Astrocyte of the spinal cord (primary cell): ENCODE data around the gene RCSD1.
A peak's percentile ranks its signal among the peaks of the same experiment; 100 is the strongest.
"Not testable (repeated sequence)": the region's sequence is repeated elsewhere in the genome, so short reads cannot be mapped to it uniquely, and the experiment has no call there.

Source experiments
- DNase-seq: peaks from one replicate; pipeline ENCODE4 v3.0.0; 2011; ENCODE audit warnings: low read depth, low spot score
- H3K4me3 ChIP-seq: 2 replicates; pipeline ENCODE4 v1.5.1; 2011; ENCODE audit warnings: low read depth, mild to moderate bottlenecking, low read length, moderate library complexity
- in situ Hi-C: cut with HindIII; loops from 2 replicates; pipeline ENCODE4 v1.10.0; 2017; ENCODE audit warnings: low sequenced_read_pairs
- TF ChIP-seq, protein P1 (sequence below): IDR thresholded peaks from 2 replicates; pipeline ENCODE4 v1.5.1; 2012; ENCODE audit warnings: low read depth, mild to moderate bottlenecking, low read length, inconsistent platforms

The RCSD1 gene

DNA sequence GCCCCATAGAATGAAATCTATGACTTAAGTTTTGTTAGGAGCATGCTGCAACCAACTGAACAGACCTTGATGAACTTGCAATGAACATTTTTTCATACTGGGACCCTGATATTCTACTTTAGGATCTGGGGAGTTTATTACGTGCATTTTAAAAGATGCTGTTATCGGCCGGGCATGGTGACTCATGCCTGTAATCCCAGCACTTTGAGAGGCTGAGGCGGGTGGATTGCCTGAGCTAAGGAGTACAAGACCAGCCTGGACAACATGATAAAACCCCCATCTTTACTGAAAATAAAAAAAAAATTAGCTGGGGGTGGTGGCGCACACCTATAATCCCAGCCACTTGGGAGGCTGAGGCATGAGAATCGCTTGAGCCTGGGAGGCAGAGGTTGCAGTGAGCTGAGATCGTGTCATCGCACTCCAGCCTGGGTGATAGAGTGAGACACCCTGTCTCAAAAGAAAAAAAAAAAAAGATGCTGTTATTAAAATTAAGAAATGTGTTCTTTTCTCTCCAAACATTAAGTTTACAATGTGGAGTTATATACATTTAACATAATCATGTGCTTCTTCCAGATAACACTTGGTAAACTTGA lies 98.9 kb downstream of the RCSD1 start:
- no peak overlapping the region for H3K4me3 ChIP-seq
- no peak for DNase-seq
- TF ChIP-seq, protein P1, sequence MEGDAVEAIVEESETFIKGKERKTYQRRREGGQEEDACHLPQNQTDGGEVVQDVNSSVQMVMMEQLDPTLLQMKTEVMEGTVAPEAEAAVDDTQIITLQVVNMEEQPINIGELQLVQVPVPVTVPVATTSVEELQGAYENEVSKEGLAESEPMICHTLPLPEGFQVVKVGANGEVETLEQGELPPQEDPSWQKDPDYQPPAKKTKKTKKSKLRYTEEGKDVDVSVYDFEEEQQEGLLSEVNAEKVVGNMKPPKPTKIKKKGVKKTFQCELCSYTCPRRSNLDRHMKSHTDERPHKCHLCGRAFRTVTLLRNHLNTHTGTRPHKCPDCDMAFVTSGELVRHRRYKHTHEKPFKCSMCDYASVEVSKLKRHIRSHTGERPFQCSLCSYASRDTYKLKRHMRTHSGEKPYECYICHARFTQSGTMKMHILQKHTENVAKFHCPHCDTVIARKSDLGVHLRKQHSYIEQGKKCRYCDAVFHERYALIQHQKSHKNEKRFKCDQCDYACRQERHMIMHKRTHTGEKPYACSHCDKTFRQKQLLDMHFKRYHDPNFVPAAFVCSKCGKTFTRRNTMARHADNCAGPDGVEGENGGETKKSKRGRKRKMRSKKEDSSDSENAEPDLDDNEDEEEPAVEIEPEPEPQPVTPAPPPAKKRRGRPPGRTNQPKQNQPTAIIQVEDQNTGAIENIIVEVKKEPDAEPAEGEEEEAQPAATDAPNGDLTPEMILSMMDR: no peak
- in situ Hi-C loops: no loop called here

DNA sequence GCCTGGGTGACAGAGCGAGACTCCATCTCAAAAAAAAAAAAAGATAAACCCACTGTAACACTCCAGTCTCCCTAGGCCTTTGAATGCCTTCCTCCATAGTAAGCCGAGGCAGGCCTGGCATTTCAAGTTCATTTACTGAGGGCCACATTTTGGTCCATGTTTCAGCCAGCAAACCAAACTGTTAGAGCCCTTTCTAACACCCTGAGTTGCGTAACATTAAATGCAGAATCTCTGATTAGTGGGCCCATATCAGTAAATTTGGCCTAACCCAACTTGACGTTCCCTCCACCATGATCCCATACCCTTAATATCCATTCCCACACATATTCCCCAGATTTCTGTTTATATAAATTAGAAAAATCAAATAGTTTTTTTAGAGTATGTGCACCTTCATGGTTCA lies 104.2 kb downstream of the RCSD1 start:
- in situ Hi-C loops: no loop called here
- DNase-seq: no peak
- H3K4me3 ChIP-seq: no peak overlapping the region
- TF ChIP-seq, protein P1: no peak

DNA sequence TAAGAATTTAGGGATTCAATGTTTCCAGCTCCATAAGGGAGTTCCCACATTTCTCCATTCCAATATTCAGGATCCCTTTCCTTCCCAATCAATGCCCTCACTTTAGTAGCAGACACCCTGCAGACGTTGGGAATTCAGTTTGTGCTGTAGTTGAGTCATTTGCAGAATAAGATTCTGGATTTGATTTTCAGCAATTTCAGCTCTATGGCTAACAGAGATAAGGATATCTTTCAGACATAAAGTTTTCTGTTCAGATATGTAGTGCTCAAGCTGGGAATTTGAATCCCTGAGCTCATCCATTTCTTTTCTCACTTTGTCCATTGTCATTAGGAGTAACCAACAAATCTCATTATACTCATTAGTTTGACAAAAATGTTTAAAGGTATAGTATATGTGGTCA lies 104.8 kb downstream of the RCSD1 start:
- no peak overlapping the region for H3K4me3 ChIP-seq
- TF ChIP-seq, protein P1: no peak
- DNase-seq: no peak
- in situ Hi-C loops: no loop called here

DNA sequence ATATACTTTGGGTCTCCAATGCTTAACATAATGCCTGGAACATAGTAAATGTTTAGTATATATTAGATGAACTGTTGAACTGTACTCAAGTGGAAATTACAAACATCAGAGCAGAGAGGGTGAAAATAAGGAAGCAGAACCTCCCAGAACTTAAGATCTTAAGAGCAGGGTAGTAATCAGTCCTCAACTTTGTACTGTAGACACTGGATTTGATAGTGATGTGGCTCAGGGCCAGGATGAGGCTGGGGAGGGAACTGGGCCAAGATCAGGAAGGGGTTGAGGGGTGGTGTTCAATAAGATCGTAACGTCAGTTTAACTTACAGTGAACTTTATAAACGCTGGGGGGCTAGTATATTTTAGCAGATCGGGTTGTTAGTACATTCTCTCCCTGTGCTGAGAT lies 107.1 kb downstream of the RCSD1 start:
- TF ChIP-seq, protein P1: no peak
- in situ Hi-C loops: no loop called here
- DNase-seq: no peak
- H3K4me3 ChIP-seq: no peak overlapping the region

DNA sequence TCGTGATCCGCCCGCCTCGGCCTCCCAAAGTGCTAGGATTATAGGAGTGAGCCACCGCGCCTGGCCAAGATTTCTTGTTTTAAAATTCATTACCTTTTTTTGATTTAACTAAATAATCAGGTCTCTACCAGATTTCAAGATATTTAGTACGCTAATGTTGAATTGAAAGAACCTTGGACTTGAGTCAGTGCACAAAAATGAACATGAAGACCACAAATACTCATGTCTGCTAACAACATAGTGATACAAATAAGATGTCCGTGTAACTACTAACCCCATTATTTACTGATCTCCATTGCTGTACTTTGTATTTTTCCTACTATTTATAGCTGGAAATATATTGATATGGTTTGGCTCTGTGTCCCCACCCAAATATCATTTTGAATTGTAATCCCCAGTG lies 108.1 kb downstream of the RCSD1 start:
- TF ChIP-seq, protein P1: no peak
- H3K4me3 ChIP-seq: no peak overlapping the region
- DNase-seq: peak; percentile 29
- in situ Hi-C loops: no loop called here

DNA sequence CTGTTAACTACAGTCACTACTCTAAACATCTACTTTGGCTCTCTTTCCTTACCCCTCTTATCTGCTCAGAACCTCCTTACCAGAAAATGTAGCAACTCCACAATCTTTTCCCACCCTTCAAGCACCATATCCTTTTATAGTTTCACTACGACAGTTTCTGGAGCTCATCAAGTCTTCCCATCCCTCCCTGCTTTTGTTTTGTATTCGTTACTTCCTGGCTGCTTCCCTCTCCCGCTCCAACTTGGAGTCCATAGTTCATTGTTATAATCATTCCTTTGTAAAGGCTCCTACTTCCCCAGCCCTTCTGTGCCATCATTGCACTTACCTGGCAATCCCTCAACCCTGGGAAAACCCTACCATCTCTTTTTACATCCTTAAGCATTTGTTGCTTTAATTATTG lies 109.7 kb downstream of the RCSD1 start:
- H3K4me3 ChIP-seq: no peak overlapping the region
- no peak for DNase-seq
- in situ Hi-C loops: no loop called here
- TF ChIP-seq, protein P1: no peak

DNA sequence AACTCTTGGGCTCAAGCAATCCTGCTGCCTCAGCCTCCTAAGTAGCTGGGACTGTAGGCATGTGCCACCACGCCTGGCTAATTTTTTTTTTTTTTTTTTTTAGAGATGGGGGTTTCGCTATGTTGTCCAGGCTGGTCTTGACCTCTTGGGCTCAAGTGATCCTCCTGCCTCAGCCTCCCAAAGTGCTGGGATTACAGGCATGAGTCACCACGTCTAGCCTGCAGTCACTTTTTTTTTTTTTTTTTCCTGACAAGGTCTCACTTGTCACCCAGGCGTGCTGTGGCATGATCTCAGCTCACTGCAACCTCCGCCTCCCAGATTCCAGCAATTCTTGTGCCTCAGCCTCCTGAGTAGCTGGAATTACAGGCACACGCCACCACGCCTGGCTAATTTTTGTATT lies 111.1 kb downstream of the RCSD1 start:
- H3K4me3 ChIP-seq, DNase-seq, in situ Hi-C loops: not testable (repeated sequence)

DNA sequence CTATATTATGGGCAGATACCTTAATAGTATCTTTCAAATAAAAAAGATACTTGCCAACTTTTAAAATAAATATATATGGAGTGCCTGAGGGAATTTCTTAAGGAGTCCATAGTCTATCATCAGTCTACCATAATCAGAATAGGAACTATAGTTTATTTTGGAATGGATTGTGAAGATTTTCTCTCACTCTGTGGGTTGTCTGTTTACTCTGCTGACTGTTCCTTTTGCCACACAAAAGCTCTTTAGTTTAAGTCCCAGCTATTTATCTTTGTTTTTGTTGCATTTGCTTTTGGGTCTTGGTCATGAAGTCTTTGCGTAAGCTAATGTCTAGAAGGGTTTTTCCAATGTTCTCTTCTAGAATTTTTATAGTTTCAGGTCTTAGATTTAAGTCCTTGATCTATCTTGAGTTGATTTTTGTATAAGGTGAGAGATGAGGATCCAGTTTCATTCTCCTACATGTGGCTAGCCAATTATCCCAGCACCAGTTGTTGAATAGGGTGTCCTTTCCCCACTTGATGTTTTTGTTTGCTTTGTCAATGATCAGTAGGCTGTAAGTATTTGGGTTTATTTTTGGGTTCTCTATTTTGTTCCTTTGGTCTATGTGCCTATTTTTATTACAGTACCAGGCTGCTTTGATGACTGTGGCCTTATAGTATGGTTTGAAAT lies 112.5 kb downstream of the RCSD1 start:
- DNase-seq: peak; percentile 61
- H3K4me3 ChIP-seq, in situ Hi-C loops: not testable (repeated sequence)
